ENCODE data around the gene ERO1B. TPM values are rescaled to one million over a fixed set of nuclear protein-coding genes. Genes with fewer than 3 reads are reported as not detected.

ERO1B gene
- polyA plus RNA-seq, 1 of the 3 experiments (the other 2 are of a cell fraction): 0.79 TPM

- Histone ChIP-seq H2AFZ (ENCODE audit: low read depth) (no peak overlapping the region), H3K27ac (ENCODE audit: low read depth in 2 of 2, low read length in 1 of 2) (no peak overlapping the region), H3K36me3 (replicated peaks in 1 of 2; ENCODE audit: control insufficient read depth in 1 of 2, insufficient read depth in 2 of 2, low read length in 1 of 2) (no peaks in the 10 kb centered on the region), H3K9me2 (no peaks in the 10 kb centered on the region), H3K79me2 (ENCODE audit: insufficient read depth) (no peaks in the 10 kb centered on the region), H3K4me2 (no peak overlapping the region), H3K9me3 (no peaks in the 10 kb centered on the region), H4K20me1 (ENCODE audit: insufficient read depth) (no peaks in the 10 kb centered on the region), H3K27me3 (ENCODE audit: insufficient read depth) (no peaks in the 10 kb centered on the region; the same call in 1 of the 2 replicates), H3K4me1 (ENCODE audit: control insufficient read depth in 1 of 2, insufficient read depth in 2 of 2, low read depth in 1 of 2, low read length in 1 of 2) (no peaks in the 10 kb centered on the region), H3K9ac (no peak overlapping the region), H3F3A (replicated peaks; ENCODE audit: insufficient read depth) (no peaks in the 10 kb centered on the region), H3K4me3 (ENCODE audit: low read depth in 2 of 2, low read length in 1 of 2) (no peak overlapping the region)
- ChIA-PET POLR2A (no interaction called here), CTCF (interaction anchor here (1.2 kb wide), 1 partner anchor 274 kb away, joined by 3 read pairs; no protein-coding TSS in a partner anchor)
- 73% methylated on average over 3 of the region's 3 CpGs for WGBS (ENCODE audit: low lambda C conversion rate)
- no peak for DNase-seq
- TF ChIP-seq GATA2 (CRISPR knock-in tag; IDR thresholded peaks at IDR 0.05) (no peak), FOXJ3 (CRISPR knock-in tag; IDR thresholded peaks at IDR 0.05) (no peak), RXRA (IDR thresholded peaks at IDR 0.05; ENCODE audit: borderline replicate concordance, low read depth) (no peak), YY1 (IDR thresholded peaks at IDR 0.05; ENCODE audit: low read depth) (no peak), NFIC (IDR thresholded peaks at IDR 0.05; ENCODE audit: borderline replicate concordance) (no peak), TEAD4 (IDR thresholded peaks at IDR 0.05; ENCODE audit: borderline replicate concordance, insufficient read depth) (no peak), USF2 (IDR thresholded peaks at IDR 0.05; ENCODE audit: borderline replicate concordance, low read depth, low read length) (no peak), SIN3A (IDR thresholded peaks at IDR 0.05; ENCODE audit: borderline replicate concordance, low read depth, low read length) (no peak), CTCF (IDR thresholded peaks at IDR 0.05) (no peak)
Observed at GRCh38 chr1:236292425-236292824, 10.7 kb upstream of the ERO1B start.

- WGBS (ENCODE audit: low lambda C conversion rate): 61% methylated on average over 1 of the region's 1 CpG
- no peaks in the 10 kb centered on the region; the same call in 1 of the 2 replicates for H3K27me3 ChIP-seq (ENCODE audit: insufficient read depth)
- TF ChIP-seq YY1 (IDR thresholded peaks at IDR 0.05; ENCODE audit: low read depth): no peak
- no peak for TF ChIP-seq MEF2A (IDR thresholded peaks at IDR 0.05; ENCODE audit: borderline replicate concordance, low read depth)
- no peak for TF ChIP-seq TAF1 (IDR thresholded peaks at IDR 0.05; ENCODE audit: borderline replicate concordance, low read depth, low read length)
- no peak for TF ChIP-seq EZH2phosphoT487 (IDR thresholded peaks at IDR 0.05; ENCODE audit: borderline replicate concordance, low read depth)
- no peak for TF ChIP-seq PBX3 (IDR thresholded peaks at IDR 0.05)
- CTCF ChIA-PET: interaction anchor here (1.1 kb wide), 1 partner anchor 9 kb away, joined by 4 read pairs; no protein-coding TSS in a partner anchor
- POLR2A ChIA-PET: no interaction called here
- H2AFZ ChIP-seq (ENCODE audit: low read depth): no peak overlapping the region
- H3K4me1 ChIP-seq (ENCODE audit: control insufficient read depth in 1 of 2, insufficient read depth in 2 of 2, low read depth in 1 of 2, low read length in 1 of 2): no peaks in the 10 kb centered on the region
- DNase-seq: no peak
- H3K36me3 ChIP-seq (replicated peaks in 1 of 2; ENCODE audit: control insufficient read depth in 1 of 2, insufficient read depth in 2 of 2, low read length in 1 of 2): no peaks in the 10 kb centered on the region
- H3K79me2 ChIP-seq (ENCODE audit: insufficient read depth): no peaks in the 10 kb centered on the region
- H4K20me1 ChIP-seq (ENCODE audit: insufficient read depth): no peaks in the 10 kb centered on the region
- no peak overlapping the region for H3K4me2 ChIP-seq
- no peak overlapping the region for H3K27ac ChIP-seq (ENCODE audit: low read depth in 2 of 2, low read length in 1 of 2)
- H3K9me3 ChIP-seq: no peaks in the 10 kb centered on the region
- H3F3A ChIP-seq (replicated peaks; ENCODE audit: insufficient read depth): no peaks in the 10 kb centered on the region
- no peak overlapping the region for H3K4me3 ChIP-seq (ENCODE audit: low read depth in 2 of 2, low read length in 1 of 2)
- no peak overlapping the region for H3K9ac ChIP-seq
- H3K9me2 ChIP-seq: no peaks in the 10 kb centered on the region
Observed at GRCh38 chr1:236289492-236290131, 7.9 kb upstream of the ERO1B start.

Data from SK-N-SH (cell line).